IPS-15b (cell line): ENCODE measurements around the gene CCSER1.
"Not testable (repeated sequence)": the region's sequence is repeated elsewhere in the genome, so short reads cannot be mapped to it uniquely, and the experiment has no call there.

Source experiments
- H3K27me3 ChIP-seq: one replicate; pipeline ENCODE4 v1.6.1; 2013; ENCODE audit warnings: low read length; ENCODE audit not compliant: control insufficient read depth, insufficient read depth
- H3K36me3 ChIP-seq: one replicate; pipeline ENCODE4 v1.6.1; 2013; ENCODE audit warnings: low read length; ENCODE audit not compliant: control insufficient read depth, insufficient read depth
- H3K4me1 ChIP-seq: one replicate; pipeline ENCODE4 v1.6.1; 2013; ENCODE audit warnings: mild to moderate bottlenecking, low read length; ENCODE audit not compliant: control insufficient read depth, insufficient read depth
- H3K4me3 ChIP-seq: one replicate; pipeline ENCODE4 v1.5.1; 2013; ENCODE audit warnings: low read depth, low read length
- H3K9ac ChIP-seq: one replicate; pipeline ENCODE4 v1.6.1; 2013; ENCODE audit warnings: low read depth, mild to moderate bottlenecking, low read length
- H3K9me3 ChIP-seq: one replicate; pipeline ENCODE4 v1.6.1; 2013; ENCODE audit warnings: mild to moderate bottlenecking, low read length; ENCODE audit not compliant: control insufficient read depth, insufficient read depth

CCSER1 gene

GRCh38 chr4:91462566-91462965, 1335.4 kb downstream of the CCSER1 start:
- H3K9ac ChIP-seq, H3K36me3 ChIP-seq, H3K4me1 ChIP-seq, H3K27me3 ChIP-seq, H3K9me3 ChIP-seq, H3K4me3 ChIP-seq: not testable (repeated sequence)

- H3K4me3 ChIP-seq, result no peak overlapping the region
- no peaks in the 10 kb centered on the region for H3K36me3 ChIP-seq
- no peak overlapping the region for H3K9ac ChIP-seq
These were observed 1343.5 kb downstream of the CCSER1 start for GRCh38 chr4:91470671-91471070.

GRCh38 chr4:91471280-91471679, 1344.1 kb downstream of the CCSER1 start:
- no peaks in the 10 kb centered on the region for H3K36me3 ChIP-seq
- no peak overlapping the region for H3K4me3 ChIP-seq
- no peak overlapping the region for H3K9ac ChIP-seq
- H3K4me1 ChIP-seq, result no peaks in the 10 kb centered on the region
- no peaks in the 10 kb centered on the region for H3K27me3 ChIP-seq
- H3K9me3 ChIP-seq, result no peaks in the 10 kb centered on the region

More at GRCh38 chr4:91470671-91471070, 1343.5 kb downstream of the CCSER1 start:
- H3K4me1 ChIP-seq, result no peaks in the 10 kb centered on the region
- no peaks in the 10 kb centered on the region for H3K9me3 ChIP-seq
- H3K27me3 ChIP-seq, result no peaks in the 10 kb centered on the region

- no peak overlapping the region for H3K4me3 ChIP-seq
- no peak overlapping the region for H3K9ac ChIP-seq
- no peaks in the 10 kb centered on the region for H3K36me3 ChIP-seq
- no peaks in the 10 kb centered on the region for H3K27me3 ChIP-seq
- H3K4me1 ChIP-seq, result no peaks in the 10 kb centered on the region
- no peaks in the 10 kb centered on the region for H3K9me3 ChIP-seq
These were observed 1344.9 kb downstream of the CCSER1 start for GRCh38 chr4:91472046-91472445.

GRCh38 chr4:91485415-91485814, 1358.2 kb downstream of the CCSER1 start:
- peaks cover 7% of the 10 kb centered on the region for H3K4me1 ChIP-seq
- no peaks in the 10 kb centered on the region for H3K36me3 ChIP-seq
- H3K27me3 ChIP-seq, result no peaks in the 10 kb centered on the region
- H3K9ac ChIP-seq, result no peak overlapping the region
- no peak overlapping the region for H3K4me3 ChIP-seq
- H3K9me3 ChIP-seq, result no peaks in the 10 kb centered on the region

GRCh38 chr4:91488946-91489345, 1361.8 kb downstream of the CCSER1 start:
- Histone ChIP-seq H3K4me3 (no peak overlapping the region), H3K36me3 (no peaks in the 10 kb centered on the region), H3K4me1 (peaks cover 7% of the 10 kb centered on the region), H3K9ac (no peak overlapping the region), H3K9me3 (no peaks in the 10 kb centered on the region), H3K27me3 (no peaks in the 10 kb centered on the region)

GRCh38 chr4:91497892-91498291, 1370.7 kb downstream of the CCSER1 start:
- Histone ChIP-seq H3K9ac (no peak overlapping the region), H3K4me1 (no peaks in the 10 kb centered on the region), H3K9me3 (no peaks in the 10 kb centered on the region), H3K27me3 (no peaks in the 10 kb centered on the region), H3K36me3 (no peaks in the 10 kb centered on the region), H3K4me3 (no peak overlapping the region)

GRCh38 chr4:91502365-91502764, 1375.2 kb downstream of the CCSER1 start:
- H3K4me1 ChIP-seq, result no peaks in the 10 kb centered on the region
- no peaks in the 10 kb centered on the region for H3K9me3 ChIP-seq
- H3K36me3 ChIP-seq, result no peaks in the 10 kb centered on the region
- no peaks in the 10 kb centered on the region for H3K27me3 ChIP-seq
- no peak overlapping the region for H3K4me3 ChIP-seq
- no peak overlapping the region for H3K9ac ChIP-seq

GRCh38 chr4:91513326-91513725, 1386.1 kb downstream of the CCSER1 start:
- H3K36me3 ChIP-seq, result no peaks in the 10 kb centered on the region
- H3K9me3 ChIP-seq, result peaks cover 3% of the 10 kb centered on the region
- H3K4me3 ChIP-seq, result no peak overlapping the region
- no peaks in the 10 kb centered on the region for H3K27me3 ChIP-seq
- no peak overlapping the region for H3K9ac ChIP-seq
- no peaks in the 10 kb centered on the region for H3K4me1 ChIP-seq

- Histone ChIP-seq H3K27me3 (no peaks in the 10 kb centered on the region), H3K9ac (no peak overlapping the region), H3K9me3 (no peaks in the 10 kb centered on the region), H3K4me1 (no peaks in the 10 kb centered on the region), H3K4me3 (no peak overlapping the region), H3K36me3 (no peaks in the 10 kb centered on the region)
These were observed 1392.0 kb downstream of the CCSER1 start for GRCh38 chr4:91519155-91519554.

GRCh38 chr4:91525621-91526020, 1398.4 kb downstream of the CCSER1 start:
- no peaks in the 10 kb centered on the region for H3K9me3 ChIP-seq
- H3K4me3 ChIP-seq, result no peak overlapping the region
- H3K36me3 ChIP-seq, result no peaks in the 10 kb centered on the region
- no peaks in the 10 kb centered on the region for H3K4me1 ChIP-seq
- no peak overlapping the region for H3K9ac ChIP-seq
- no peaks in the 10 kb centered on the region for H3K27me3 ChIP-seq

- Histone ChIP-seq H3K27me3 (no peaks in the 10 kb centered on the region), H3K4me1 (no peaks in the 10 kb centered on the region), H3K36me3 (no peaks in the 10 kb centered on the region), H3K9me3 (no peaks in the 10 kb centered on the region), H3K9ac (no peak overlapping the region), H3K4me3 (no peak overlapping the region)
These were observed 1399.9 kb downstream of the CCSER1 start for GRCh38 chr4:91527056-91527455.

GRCh38 chr4:91567594-91567993, 1440.4 kb downstream of the CCSER1 start:
- Histone ChIP-seq H3K36me3 (no peaks in the 10 kb centered on the region), H3K9me3 (peaks cover 24% of the 10 kb centered on the region), H3K9ac (no peak overlapping the region), H3K4me1 (no peaks in the 10 kb centered on the region), H3K4me3 (no peak overlapping the region), H3K27me3 (no peaks in the 10 kb centered on the region)
